Retinal pigment epithelial cell (primary cell): ENCODE results near the gene C1QTNF1.

Experiments used
- DNase-seq: peaks from one replicate; pipeline ENCODE4 v3.0.0-alpha.2; 2010; ENCODE audit warnings: low read depth
- H3K4me3 ChIP-seq: 2 replicates; pipeline ENCODE4 v1.5.1; 2011; ENCODE audit warnings: mild to moderate bottlenecking, low read length, control low read depth, moderate library complexity
- CTCF ChIP-seq: conservative IDR thresholded peaks from 2 replicates; pipeline ENCODE4 v1.5.1; 2011; ENCODE audit warnings: low read depth, low read length, control low read depth, inconsistent platforms

Gene C1QTNF1

GRCh38 chr17:79064026-79064425, 40.1 kb downstream of the C1QTNF1 start:
- no peak for TF ChIP-seq CTCF
- DNase-seq = no peak

GRCh38 chr17:79065105-79065670, 41.2 kb downstream of the C1QTNF1 start:
- no peak overlapping the region for H3K4me3 ChIP-seq
- no peak for DNase-seq
- peak; percentile 59 for TF ChIP-seq CTCF

More at GRCh38 chr17:79064026-79064425, 40.1 kb downstream of the C1QTNF1 start:
- no peak overlapping the region for H3K4me3 ChIP-seq

GRCh38 chr17:79066963-79067362, 43.0 kb downstream of the C1QTNF1 start:
- no peak for TF ChIP-seq CTCF
- no peak for DNase-seq
- H3K4me3 ChIP-seq = no peak overlapping the region

GRCh38 chr17:79070266-79070880, 46.4 kb downstream of the C1QTNF1 start:
- TF ChIP-seq CTCF = no peak

GRCh38 chr17:79071161-79071740, 47.3 kb downstream of the C1QTNF1 start:
- no peak for DNase-seq
- no peak for TF ChIP-seq CTCF
- H3K4me3 ChIP-seq = no peak overlapping the region

More at GRCh38 chr17:79070266-79070880, 46.4 kb downstream of the C1QTNF1 start:
- no peak overlapping the region for H3K4me3 ChIP-seq
- no peak for DNase-seq

GRCh38 chr17:79072544-79072943, 48.6 kb downstream of the C1QTNF1 start:
- TF ChIP-seq CTCF = no peak
- H3K4me3 ChIP-seq = no peak overlapping the region
- no peak for DNase-seq
